HCT116 (cell line): Measurements from ENCODE around the gene CAMTA2.

Experiments used
- EZH2 ChIP-seq: fragments of 200-600 bp; sonication (generic); IDR thresholded peaks from 2 replicates; pipeline ENCODE4 v1.6.1; 2017; ENCODE audit warnings: antibody characterized with exemption, mixed run types
- EZH2phosphoT487 ChIP-seq: fragments of 200-600 bp; IDR thresholded peaks from 2 replicates; pipeline ENCODE4 v1.6.1; 2018; ENCODE audit warnings: antibody characterized with exemption, borderline replicate concordance
- TF ChIP-seq, protein P1 (sequence below), 3 experiments: fragments of 200-600 bp in 1 of 3; sonication (generic) in 1 of 3; IDR thresholded peaks in 2 of 3; conservative IDR thresholded peaks in 1 of 3; 2 replicates each; pipeline ENCODE4 v1.5.1; 2012 to 2017; ENCODE audit warnings: low read depth in 2 of 3, low read length in 2 of 3, antibody characterized with exemption in 1 of 3, borderline replicate concordance in 1 of 3, control low read depth in 1 of 3, mild to moderate bottlenecking in 1 of 3, mixed read lengths in 1 of 3, mixed run types in 1 of 3, moderate library complexity in 1 of 3; ENCODE audit not compliant: insufficient read depth in 1 of 3

DNA sequence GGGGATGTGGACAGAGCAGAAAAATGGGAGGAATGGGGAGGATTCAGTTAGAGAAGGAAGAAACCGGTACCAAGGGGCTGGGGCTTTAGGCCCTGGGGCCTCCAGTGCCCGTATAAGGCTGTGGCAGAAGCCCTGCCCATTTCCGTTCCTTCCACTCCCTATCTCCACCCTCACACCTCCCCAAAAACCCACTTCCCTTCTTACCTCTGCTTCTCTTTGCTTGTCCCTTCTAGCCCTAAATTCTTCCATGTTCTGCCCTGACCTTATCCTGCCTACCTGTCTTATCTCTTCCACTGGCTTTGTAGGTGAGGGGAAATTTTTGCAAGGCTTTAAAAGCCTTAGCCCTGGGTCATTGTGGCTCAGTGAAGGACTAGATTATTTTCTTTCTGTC lies 43.3 kb downstream of the CAMTA2 start:
- TF ChIP-seq, protein P1, sequence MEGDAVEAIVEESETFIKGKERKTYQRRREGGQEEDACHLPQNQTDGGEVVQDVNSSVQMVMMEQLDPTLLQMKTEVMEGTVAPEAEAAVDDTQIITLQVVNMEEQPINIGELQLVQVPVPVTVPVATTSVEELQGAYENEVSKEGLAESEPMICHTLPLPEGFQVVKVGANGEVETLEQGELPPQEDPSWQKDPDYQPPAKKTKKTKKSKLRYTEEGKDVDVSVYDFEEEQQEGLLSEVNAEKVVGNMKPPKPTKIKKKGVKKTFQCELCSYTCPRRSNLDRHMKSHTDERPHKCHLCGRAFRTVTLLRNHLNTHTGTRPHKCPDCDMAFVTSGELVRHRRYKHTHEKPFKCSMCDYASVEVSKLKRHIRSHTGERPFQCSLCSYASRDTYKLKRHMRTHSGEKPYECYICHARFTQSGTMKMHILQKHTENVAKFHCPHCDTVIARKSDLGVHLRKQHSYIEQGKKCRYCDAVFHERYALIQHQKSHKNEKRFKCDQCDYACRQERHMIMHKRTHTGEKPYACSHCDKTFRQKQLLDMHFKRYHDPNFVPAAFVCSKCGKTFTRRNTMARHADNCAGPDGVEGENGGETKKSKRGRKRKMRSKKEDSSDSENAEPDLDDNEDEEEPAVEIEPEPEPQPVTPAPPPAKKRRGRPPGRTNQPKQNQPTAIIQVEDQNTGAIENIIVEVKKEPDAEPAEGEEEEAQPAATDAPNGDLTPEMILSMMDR (IDR thresholded peaks at IDR 0.05 in 2 of 3, conservative IDR thresholded peaks at IDR 0.05 in 1 of 3; ENCODE audit: borderline replicate concordance in 1 of 3, insufficient read depth in 1 of 3, low read depth in 2 of 3, low read length in 2 of 3) = no peak
- TF ChIP-seq EZH2phosphoT487 = no peak
- no peak for TF ChIP-seq EZH2
